T-cell (primary cell): ENCODE results near the gene IL1RAPL2. TPM values are rescaled to one million over a fixed set of nuclear protein-coding genes. Genes with fewer than 3 reads are reported as not detected.

Experiments
- ATAC-seq, 4 experiments: fragments of 200-7000 bp in 3 of 4; fragments of 150-1000 bp in 1 of 4; cut with Tn5 transposase; replicated peaks in 1 of 4; 1 replicate in 3 of 4; 2 replicates in 1 of 4; pipeline ENCODE4 v1.10.0; 2021; ENCODE audit warnings: moderate library complexity in 3 of 4, mild to moderate bottlenecking in 2 of 4, moderate number of reproducible peaks in 1 of 4
- CTCF ChIA-PET, 2 donors: fragments of 300-600 bp; sonication (Branson Sonifier 250); formaldehyde crosslinking; loops; one replicate each; lab custom pipeline; 2022; ENCODE audit warnings: antibody characterized with exemption in 2 of 2; lab: Charles Lee
- POLR2A ChIA-PET, 2 donors: fragments of 300-600 bp; sonication (Branson Sonifier 250); formaldehyde crosslinking; loops; one replicate each; lab custom pipeline; 2022; ENCODE audit warnings: antibody characterized with exemption in 2 of 2; lab: Charles Lee
- DNase-seq, 35 experiments: peaks; one replicate each; pipeline versions ENCODE4 v3.0.0 to v3.0.0-alpha.2; 2013 to 2023
- H3K27ac ChIP-seq: one replicate; pipeline ENCODE4 v1.5.1; 2013; ENCODE audit warnings: low read length
- H3K27me3 ChIP-seq, 2 experiments: replicated peaks in 1 of 2; 1 replicate in 1 of 2; 2 replicates in 1 of 2; pipeline versions ENCODE4 v1.6.1 to v1.7.0; 2013; ENCODE audit warnings: low read length in 1 of 2, mixed read lengths in 1 of 2; ENCODE audit not compliant: control insufficient read depth in 2 of 2, insufficient read depth in 2 of 2; ENCODE audit errors: extremely low read depth in 1 of 2
- H3K36me3 ChIP-seq, 2 donors: 1 replicate in 1 of 2; 2 replicates in 1 of 2; pipeline versions ENCODE4 v1.6.1 to v1.7.0; 2013; ENCODE audit warnings: low read length in 1 of 2; ENCODE audit not compliant: control insufficient read depth in 2 of 2, insufficient read depth in 1 of 2; ENCODE audit errors: extremely low read depth in 1 of 2
- H3K4me1 ChIP-seq, 2 experiments: 1 replicate in 1 of 2; 2 replicates in 1 of 2; pipeline versions ENCODE4 v1.6.1 to v1.7.0; 2013; ENCODE audit warnings: low read length in 2 of 2, mixed read lengths in 1 of 2; ENCODE audit not compliant: insufficient read depth in 2 of 2, control insufficient read depth in 1 of 2; ENCODE audit errors: extremely low read depth in 1 of 2
- H3K4me3 ChIP-seq, 2 donors: 1 replicate in 1 of 2; 2 replicates in 1 of 2; pipeline versions ENCODE4 v1.5.1 to v1.7.0; 2013; ENCODE audit warnings: mild to moderate bottlenecking in 2 of 2, low read length in 1 of 2, moderate library complexity in 1 of 2; ENCODE audit not compliant: control insufficient read depth in 1 of 2; ENCODE audit errors: extremely low read depth in 1 of 2
- H3K9me3 ChIP-seq: 2 replicates; pipeline ENCODE4 v1.7.0; 2013
- H3K27ac Mint-ChIP-seq, 2 donors: one replicate each; pipeline ENCODE4 v1.8.0; 2020 to 2021; ENCODE audit warnings: mild to moderate bottlenecking in 2 of 2, mixed read lengths in 2 of 2
- H3K27me3 Mint-ChIP-seq, 2 donors: one replicate each; pipeline ENCODE4 v1.8.0; 2021 to 2022; ENCODE audit warnings: mixed read lengths in 2 of 2
- H3K36me3 Mint-ChIP-seq: one replicate; pipeline ENCODE4 v1.8.0; 2021; ENCODE audit warnings: mixed read lengths
- H3K4me1 Mint-ChIP-seq, 3 donors: one replicate each; pipeline ENCODE4 v1.8.0; 2020 to 2022; ENCODE audit warnings: mixed read lengths in 3 of 3, mild to moderate bottlenecking in 1 of 3
- H3K4me3 Mint-ChIP-seq, 3 donors: one replicate each; pipeline ENCODE4 v1.8.0; 2020 to 2022; ENCODE audit warnings: mild to moderate bottlenecking in 3 of 3, mixed read lengths in 3 of 3, moderate library complexity in 3 of 3
- H3K9me3 Mint-ChIP-seq, 3 donors: one replicate each; pipeline ENCODE4 v1.8.0; 2020 to 2022; ENCODE audit warnings: mixed read lengths in 3 of 3
- WGBS: methylation state at CpG from one replicate; pipeline ENCODE4 v1.1.5; 2013; ENCODE audit warnings: missing lambda C conversion rate; ENCODE audit not compliant: insufficient coverage; 5-methylcytosine and 5-hydroxymethylcytosine counted together
- total RNA-seq, 35 experiments: library from RNA in 6 of 35; stranded (reverse) in 6 of 35; fragments of 120-200 nt in 1 of 35; gene quantifications; one replicate each; pipeline versions ENCODE4 v1.2.1 to v1.2.4 and lab custom pipeline; 2013 to 2026

Gene IL1RAPL2
- total RNA-seq, 5 donors from 2014 or later (not counting 1 experiment from before 2014, with no cell fraction given) = not detected

- H3K27ac Mint-ChIP-seq = no peak overlapping the region
- Histone ChIP-seq H3K27me3 (no peaks in the 10 kb centered on the region), H3K27ac (no peak overlapping the region), H3K36me3 (no peaks in the 10 kb centered on the region), H3K9me3 (no peaks in the 10 kb centered on the region), H3K4me3 (no peak overlapping the region), H3K4me1 (no peaks in the 10 kb centered on the region)
- WGBS = no CpG with 5 or more reads among the region's 2 CpGs
- no peaks in the 10 kb centered on the region for H3K36me3 Mint-ChIP-seq
- no peaks in the 10 kb centered on the region for H3K9me3 Mint-ChIP-seq
- ChIA-PET CTCF (no interaction called here), POLR2A (no interaction called here)
- no peak overlapping the region for H3K4me3 Mint-ChIP-seq
- DNase-seq (no peak), ATAC-seq (no peak)
- H3K27me3 Mint-ChIP-seq = peaks cover 0 to 10% of the 10 kb centered on the region in 2 donors
- no peaks in the 10 kb centered on the region for H3K4me1 Mint-ChIP-seq
These were observed 703.4 kb downstream of the IL1RAPL2 start for GRCh38 chrX:105269386-105269785.

GRCh38 chrX:105273326-105273725 is 707.3 kb downstream of the IL1RAPL2 start:
- H3K4me1 ChIP-seq = no peaks in the 10 kb centered on the region
- H3K27me3 Mint-ChIP-seq = peaks cover 0 to 6% of the 10 kb centered on the region in 2 donors
- no peak overlapping the region for H3K27ac Mint-ChIP-seq
- ChIA-PET CTCF (no interaction called here), POLR2A (no interaction called here)
- ATAC-seq (no peak), DNase-seq (no peak)
- H3K27ac ChIP-seq = no peak overlapping the region
- no peak overlapping the region for H3K4me3 Mint-ChIP-seq
- peaks cover 2% of the 10 kb centered on the region for H3K9me3 ChIP-seq
- H3K9me3 Mint-ChIP-seq = no peaks in the 10 kb centered on the region
- no peaks in the 10 kb centered on the region for H3K27me3 ChIP-seq
- no peak overlapping the region for H3K4me3 ChIP-seq
- H3K36me3 Mint-ChIP-seq = no peaks in the 10 kb centered on the region
- H3K36me3 ChIP-seq = no peaks in the 10 kb centered on the region
- WGBS = no CpG with 5 or more reads among the region's 1 CpG
- H3K4me1 Mint-ChIP-seq = no peaks in the 10 kb centered on the region

- no peaks in the 10 kb centered on the region for H3K36me3 ChIP-seq
- Mint-ChIP-seq H3K4me1 (no peaks in the 10 kb centered on the region), H3K36me3 (no peaks in the 10 kb centered on the region), H3K9me3 (no peaks in the 10 kb centered on the region), H3K4me3 (no peak overlapping the region), H3K27ac (no peak overlapping the region), H3K27me3 (peaks cover 0 to 6% of the 10 kb centered on the region in 2 donors)
- no peaks in the 10 kb centered on the region for H3K27me3 ChIP-seq
- peaks cover 2% of the 10 kb centered on the region for H3K9me3 ChIP-seq
- DNase-seq (no peak), ATAC-seq (no peak)
- ChIA-PET CTCF (no interaction called here), POLR2A (no interaction called here)
- H3K27ac ChIP-seq = no peak overlapping the region
- WGBS = no CpG with 5 or more reads among the region's 2 CpGs
- no peak overlapping the region for H3K4me3 ChIP-seq
- H3K4me1 ChIP-seq = no peaks in the 10 kb centered on the region
These were observed 708.1 kb downstream of the IL1RAPL2 start for GRCh38 chrX:105274091-105274490.

GRCh38 chrX:105277132-105277531 is 711.1 kb downstream of the IL1RAPL2 start:
- H3K4me1 Mint-ChIP-seq = no peaks in the 10 kb centered on the region

GRCh38 chrX:105282077-105282476 is 716.1 kb downstream of the IL1RAPL2 start:
- Mint-ChIP-seq H3K36me3 (no peaks in the 10 kb centered on the region), H3K27me3 (peaks cover 0 to 16% of the 10 kb centered on the region in 2 donors), H3K27ac (no peak overlapping the region), H3K9me3 (no peaks in the 10 kb centered on the region), H3K4me3 (no peak overlapping the region), H3K4me1 (no peaks in the 10 kb centered on the region)
- Histone ChIP-seq H3K9me3 (peaks cover 1% of the 10 kb centered on the region), H3K27me3 (no peaks in the 10 kb centered on the region), H3K4me1 (no peaks in the 10 kb centered on the region), H3K27ac (no peak overlapping the region), H3K36me3 (no peaks in the 10 kb centered on the region), H3K4me3 (no peak overlapping the region)
- no peak for ATAC-seq
- DNase-seq = no peak
- WGBS = no CpG with 5 or more reads among the region's 1 CpG
- ChIA-PET CTCF (no interaction called here), POLR2A (no interaction called here)

More at GRCh38 chrX:105277132-105277531, 711.1 kb downstream of the IL1RAPL2 start:
- Histone ChIP-seq H3K4me3 (no peak overlapping the region), H3K36me3 (no peaks in the 10 kb centered on the region), H3K27ac (no peak overlapping the region), H3K4me1 (no peaks in the 10 kb centered on the region), H3K27me3 (no peaks in the 10 kb centered on the region), H3K9me3 (peaks cover 2% of the 10 kb centered on the region)
- ATAC-seq (no peak), DNase-seq (no peak)
- no CpG with 5 or more reads among the region's 1 CpG for WGBS
- Mint-ChIP-seq H3K36me3 (no peaks in the 10 kb centered on the region), H3K4me3 (no peak overlapping the region), H3K27ac (no peak overlapping the region), H3K27me3 (peaks cover 0 to 16% of the 10 kb centered on the region in 2 donors), H3K9me3 (no peaks in the 10 kb centered on the region)
- ChIA-PET POLR2A (no interaction called here), CTCF (no interaction called here)

GRCh38 chrX:105297041-105297440 is 731.0 kb downstream of the IL1RAPL2 start:
- DNase-seq = no peak
- peaks cover 0 to 3% (median 0%) of the 10 kb centered on the region in 3 donors for H3K9me3 Mint-ChIP-seq
- no peak overlapping the region for H3K27ac Mint-ChIP-seq
- WGBS = no CpG with 5 or more reads among the region's 3 CpGs
- H3K4me3 Mint-ChIP-seq = no peak overlapping the region
- Histone ChIP-seq H3K27me3 (no peaks in the 10 kb centered on the region), H3K9me3 (no peaks in the 10 kb centered on the region), H3K4me3 (no peak overlapping the region), H3K4me1 (no peaks in the 10 kb centered on the region), H3K36me3 (no peaks in the 10 kb centered on the region), H3K27ac (no peak overlapping the region)
- ATAC-seq = no peak
- H3K4me1 Mint-ChIP-seq = no peaks in the 10 kb centered on the region
- peaks cover 0 to 6% of the 10 kb centered on the region in 2 donors for H3K27me3 Mint-ChIP-seq
- ChIA-PET POLR2A (no interaction called here), CTCF (no interaction called here)
- H3K36me3 Mint-ChIP-seq = no peaks in the 10 kb centered on the region

GRCh38 chrX:105299286-105299685 is 733.3 kb downstream of the IL1RAPL2 start:
- no peak overlapping the region for H3K4me3 Mint-ChIP-seq
- peaks cover 0 to 3% (median 0%) of the 10 kb centered on the region in 3 donors for H3K9me3 Mint-ChIP-seq
- peaks cover 0 to 6% of the 10 kb centered on the region in 2 donors for H3K27me3 Mint-ChIP-seq
- ChIA-PET POLR2A (no interaction called here), CTCF (no interaction called here)
- no peaks in the 10 kb centered on the region for H3K36me3 ChIP-seq
- no peaks in the 10 kb centered on the region for H3K4me1 Mint-ChIP-seq
- H3K4me1 ChIP-seq = no peaks in the 10 kb centered on the region
- no peak overlapping the region for H3K27ac Mint-ChIP-seq
- H3K27ac ChIP-seq = no peak overlapping the region
- DNase-seq (no peak), ATAC-seq (no peak)
- H3K9me3 ChIP-seq = no peaks in the 10 kb centered on the region
- H3K36me3 Mint-ChIP-seq = no peaks in the 10 kb centered on the region
- no peaks in the 10 kb centered on the region for H3K27me3 ChIP-seq
- H3K4me3 ChIP-seq = no peak overlapping the region
- WGBS = no CpG with 5 or more reads among the region's 1 CpG
